NOMO-1 treated with DMSO at 0.1 percent for 48 hours (cell line): ENCODE measurements around the gene BIN1.

Experiments used
- DNase-seq: peaks from one replicate; lab custom pipeline; 2025; ENCODE audit not compliant: unreplicated experiment; lab: John Stamatoyannopoulos, UW

BIN1 gene

GRCh38 chr2:127106991-127107621 lies at the start of gene BIN1:
TSS of gene BIN1 (minus strand) at chr2:127107154. CDS start at chr2:127106943, 211 bp downstream.
- peak; percentile 45 for DNase-seq

GRCh38 chr2:127155947-127156346 lies 49.0 kb upstream of the BIN1 start:
- no peak for DNase-seq

- no peak for DNase-seq
These were observed 48.2 kb upstream of the BIN1 start for GRCh38 chr2:127155028-127155581.

- DNase-seq, result no peak
These were observed 47.4 kb upstream of the BIN1 start for GRCh38 chr2:127154396-127154795.

- no peak for DNase-seq
These were observed 46.8 kb upstream of the BIN1 start for GRCh38 chr2:127153691-127154158.

- DNase-seq, result no peak
These were observed 44.0 kb upstream of the BIN1 start for GRCh38 chr2:127150996-127151395.

GRCh38 chr2:127149384-127149783 lies 42.4 kb upstream of the BIN1 start:
- DNase-seq, result no peak

GRCh38 chr2:127146820-127147502 lies 40.0 kb upstream of the BIN1 start:
- DNase-seq, result no peak

GRCh38 chr2:127146071-127146725 lies 39.2 kb upstream of the BIN1 start:
- no peak for DNase-seq

- no peak for DNase-seq
These were observed 38.4 kb upstream of the BIN1 start for GRCh38 chr2:127145280-127145895.

- DNase-seq, result no peak
These were observed 37.2 kb upstream of the BIN1 start for GRCh38 chr2:127143841-127144782.

GRCh38 chr2:127142663-127143630 lies 36.0 kb upstream of the BIN1 start:
- DNase-seq, result no peak

GRCh38 chr2:127140538-127140937 lies 33.6 kb upstream of the BIN1 start:
- no peak for DNase-seq

GRCh38 chr2:127139766-127140165 lies 32.8 kb upstream of the BIN1 start:
- no peak for DNase-seq

- DNase-seq, result no peak
These were observed 31.3 kb upstream of the BIN1 start for GRCh38 chr2:127138281-127138680.

- no peak for DNase-seq
These were observed 30.8 kb upstream of the BIN1 start for GRCh38 chr2:127137741-127138140.

- no peak for DNase-seq
These were observed 30.3 kb upstream of the BIN1 start for GRCh38 chr2:127137225-127137624.

- DNase-seq, result peak; percentile 50
These were observed 28.2 kb upstream of the BIN1 start for GRCh38 chr2:127134833-127135830.
